Neutrophil (primary cell): ENCODE measurements around the gene TAS2R50.
"Not testable (repeated sequence)": the region's sequence is repeated elsewhere in the genome, so short reads cannot be mapped to it uniquely, and the experiment has no call there.

Experiments used
- H3K27ac ChIP-seq: fragments of 200-600 bp; sonication (generic); 2 replicates; pipeline ENCODE4 v1.5.1; 2016; ENCODE audit warnings: mild to moderate bottlenecking, moderate library complexity
- H3K27me3 ChIP-seq: fragments of 200-600 bp; sonication (generic); 2 replicates; pipeline ENCODE4 v1.6.0; 2016; ENCODE audit warnings: mild to moderate bottlenecking
- H3K36me3 ChIP-seq: fragments of 200-600 bp; sonication (generic); 2 replicates; pipeline ENCODE4 v1.5.1; 2017
- H3K4me1 ChIP-seq, 2 experiments: fragments of 200-600 bp in 1 of 2; sonication (generic) in 1 of 2; 1 replicate in 1 of 2; 2 replicates in 1 of 2; pipeline versions ENCODE4 v1.5.1 to v1.6.1; 2013 to 2016; ENCODE audit warnings: low read depth in 1 of 2, low read length in 1 of 2, mild to moderate bottlenecking in 1 of 2, moderate library complexity in 1 of 2; ENCODE audit not compliant: control insufficient read depth in 1 of 2, insufficient read depth in 1 of 2
- H3K4me3 ChIP-seq, 2 experiments: fragments of 200-600 bp in 1 of 2; sonication (generic) in 1 of 2; 1 replicate in 1 of 2; 2 replicates in 1 of 2; pipeline ENCODE4 v1.5.1; 2013 to 2016; ENCODE audit warnings: low read depth in 1 of 2, low read length in 1 of 2, mild to moderate bottlenecking in 1 of 2, moderate library complexity in 1 of 2
- H3K9me3 ChIP-seq: fragments of 200-600 bp; sonication (generic); 2 replicates; pipeline ENCODE4 v1.5.1; 2016
- TF ChIP-seq, protein P1 (sequence below): fragments of 200-600 bp; sonication (generic); IDR thresholded peaks from 2 replicates; pipeline ENCODE4 v1.5.1; 2016; ENCODE audit warnings: antibody characterized with exemption

TAS2R50 gene, protein sequence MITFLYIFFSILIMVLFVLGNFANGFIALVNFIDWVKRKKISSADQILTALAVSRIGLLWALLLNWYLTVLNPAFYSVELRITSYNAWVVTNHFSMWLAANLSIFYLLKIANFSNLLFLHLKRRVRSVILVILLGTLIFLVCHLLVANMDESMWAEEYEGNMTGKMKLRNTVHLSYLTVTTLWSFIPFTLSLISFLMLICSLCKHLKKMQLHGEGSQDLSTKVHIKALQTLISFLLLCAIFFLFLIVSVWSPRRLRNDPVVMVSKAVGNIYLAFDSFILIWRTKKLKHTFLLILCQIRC

DNA sequence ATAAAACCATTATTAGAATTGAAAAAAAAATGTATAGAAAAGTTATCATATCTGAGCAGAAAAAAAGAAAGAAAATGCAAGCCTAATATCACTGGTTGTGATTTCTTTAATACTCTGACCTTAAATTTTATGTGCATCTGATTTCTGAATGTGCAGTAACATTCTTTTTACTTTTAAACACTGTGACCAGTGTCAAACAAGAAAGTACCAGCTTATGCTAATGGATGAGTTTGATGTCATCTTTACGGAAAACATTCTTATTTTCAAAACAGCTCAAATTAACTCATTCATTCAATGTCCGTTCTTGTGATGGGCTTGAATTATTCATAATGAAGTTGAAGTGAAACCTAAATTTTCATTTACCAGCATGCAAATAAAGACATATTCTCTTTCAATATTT, at the start of gene TAS2R50:
TSS of gene TAS2R50 (minus strand) at position 101 of the 400 bp plus-strand sequence. CDS start at position 49, 52 bp downstream.
- no peak within 1 kb of the TSS for H3K27ac ChIP-seq
- H3K27me3 ChIP-seq, result no peaks in the 10 kb centered on the region
- no peaks in the 10 kb centered on the region for H3K36me3 ChIP-seq
- H3K4me3 ChIP-seq, result no peak within 1 kb of the TSS
- no peaks in the 10 kb centered on the region for H3K4me1 ChIP-seq
- TF ChIP-seq, protein P1, sequence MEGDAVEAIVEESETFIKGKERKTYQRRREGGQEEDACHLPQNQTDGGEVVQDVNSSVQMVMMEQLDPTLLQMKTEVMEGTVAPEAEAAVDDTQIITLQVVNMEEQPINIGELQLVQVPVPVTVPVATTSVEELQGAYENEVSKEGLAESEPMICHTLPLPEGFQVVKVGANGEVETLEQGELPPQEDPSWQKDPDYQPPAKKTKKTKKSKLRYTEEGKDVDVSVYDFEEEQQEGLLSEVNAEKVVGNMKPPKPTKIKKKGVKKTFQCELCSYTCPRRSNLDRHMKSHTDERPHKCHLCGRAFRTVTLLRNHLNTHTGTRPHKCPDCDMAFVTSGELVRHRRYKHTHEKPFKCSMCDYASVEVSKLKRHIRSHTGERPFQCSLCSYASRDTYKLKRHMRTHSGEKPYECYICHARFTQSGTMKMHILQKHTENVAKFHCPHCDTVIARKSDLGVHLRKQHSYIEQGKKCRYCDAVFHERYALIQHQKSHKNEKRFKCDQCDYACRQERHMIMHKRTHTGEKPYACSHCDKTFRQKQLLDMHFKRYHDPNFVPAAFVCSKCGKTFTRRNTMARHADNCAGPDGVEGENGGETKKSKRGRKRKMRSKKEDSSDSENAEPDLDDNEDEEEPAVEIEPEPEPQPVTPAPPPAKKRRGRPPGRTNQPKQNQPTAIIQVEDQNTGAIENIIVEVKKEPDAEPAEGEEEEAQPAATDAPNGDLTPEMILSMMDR, result no peak
- H3K9me3 ChIP-seq, result no peaks in the 10 kb centered on the region

DNA sequence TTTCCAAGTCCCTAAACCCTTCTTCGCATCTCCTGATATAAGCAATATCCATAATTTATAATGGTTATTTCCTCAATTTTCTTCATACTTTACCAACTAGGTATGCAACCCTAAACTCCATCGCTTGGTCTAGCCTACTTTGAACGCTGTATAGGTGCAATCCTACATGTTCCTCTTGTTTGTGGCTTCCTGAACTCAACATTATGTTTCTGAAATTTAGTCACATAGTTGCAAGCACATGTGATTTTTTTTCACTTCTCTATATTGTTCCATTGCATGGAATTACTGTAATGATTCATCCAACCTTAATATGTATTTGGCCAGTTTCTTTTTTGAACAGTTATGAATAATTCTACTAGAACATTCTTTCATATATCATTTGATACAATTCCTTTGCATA, 47.2 kb upstream of the TAS2R50 start:
- not testable (repeated sequence) for H3K27ac ChIP-seq, H3K27me3 ChIP-seq, H3K4me1 ChIP-seq, H3K36me3 ChIP-seq, H3K4me3 ChIP-seq, H3K9me3 ChIP-seq

DNA sequence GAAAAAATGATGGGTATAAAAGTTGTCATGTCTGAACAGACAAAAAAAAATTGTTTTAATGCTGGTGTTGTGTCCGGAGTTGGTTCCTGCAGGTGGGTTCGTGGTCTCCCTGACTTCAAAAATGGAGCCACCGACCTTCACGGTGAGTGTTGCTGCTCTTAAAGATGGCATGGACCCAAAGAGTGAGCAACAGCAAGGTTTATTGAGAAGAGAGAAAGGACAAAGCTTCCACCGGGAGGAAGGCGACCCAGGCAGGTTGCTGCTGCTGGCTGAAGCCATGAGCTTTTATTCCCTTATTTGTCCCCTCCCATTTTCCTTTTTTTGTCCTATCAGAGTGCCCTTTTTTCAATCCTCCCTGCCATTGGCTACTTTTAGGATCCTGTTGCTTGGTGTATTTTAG, 44.6 kb upstream of the TAS2R50 start, which contains the start of gene TAS2R31:
TSS of gene TAS2R31 (minus strand) at position 101 of the 400 bp plus-strand sequence. CDS start at position 29, 72 bp downstream.
- no peak within 1 kb of the TSS for H3K4me3 ChIP-seq
- no peak within 1 kb of the TSS for H3K27ac ChIP-seq
- H3K4me1 ChIP-seq, result no peaks in the 10 kb centered on the region
- TF ChIP-seq, protein P1, result no peak
- H3K27me3 ChIP-seq, result no peaks in the 10 kb centered on the region
- H3K36me3 ChIP-seq, result peaks cover 4% of the 10 kb centered on the region
- no peaks in the 10 kb centered on the region for H3K9me3 ChIP-seq

DNA sequence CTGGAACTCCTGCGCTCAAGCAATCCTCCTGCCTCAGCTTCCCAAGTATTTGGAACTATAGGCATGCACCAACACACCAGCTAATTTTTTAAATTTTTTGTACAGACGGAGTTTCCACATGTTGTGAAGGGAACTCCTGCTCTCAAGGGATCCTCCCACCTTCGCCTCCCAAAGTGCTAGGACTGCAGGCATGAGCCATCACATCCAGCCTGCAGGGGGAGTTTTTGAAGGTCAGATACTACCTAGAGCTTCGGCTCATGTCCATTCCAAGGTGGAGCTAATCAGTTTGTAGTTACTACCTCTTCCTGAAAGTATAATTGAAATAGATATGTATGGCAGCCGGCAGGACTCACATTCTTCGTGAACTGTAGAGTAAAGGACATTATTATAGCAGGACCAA, 39.4 kb upstream of the TAS2R50 start:
- H3K36me3 ChIP-seq, result peaks cover 4% of the 10 kb centered on the region
- no peak overlapping the region for H3K4me3 ChIP-seq
- no peaks in the 10 kb centered on the region for H3K9me3 ChIP-seq
- no peaks in the 10 kb centered on the region for H3K4me1 ChIP-seq
- no peak overlapping the region for H3K27ac ChIP-seq
- TF ChIP-seq, protein P1, result no peak
- no peaks in the 10 kb centered on the region for H3K27me3 ChIP-seq

DNA sequence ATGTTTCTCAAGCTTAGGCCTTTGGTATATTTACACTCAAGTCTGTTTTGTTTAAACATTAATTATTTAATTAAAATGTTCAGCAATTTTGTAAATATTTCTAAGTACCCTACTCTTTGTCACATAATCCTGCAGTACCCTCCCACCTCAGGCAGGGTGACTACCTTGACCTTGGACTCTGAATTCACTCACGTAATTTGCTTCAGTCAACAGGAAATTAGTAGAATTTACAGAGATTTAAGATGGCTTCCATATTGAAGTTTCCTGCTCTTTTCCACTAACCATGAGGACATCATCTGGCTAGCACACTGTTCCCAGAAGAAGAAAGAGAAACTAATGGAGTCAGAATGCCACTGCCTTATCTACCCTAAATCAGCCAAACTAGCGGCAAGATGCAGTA, 36.7 kb upstream of the TAS2R50 start:
- no peaks in the 10 kb centered on the region for H3K9me3 ChIP-seq
- no peak overlapping the region for H3K27ac ChIP-seq
- no peaks in the 10 kb centered on the region for H3K27me3 ChIP-seq
- H3K4me3 ChIP-seq, result no peak overlapping the region
- no peaks in the 10 kb centered on the region for H3K4me1 ChIP-seq
- peaks cover 4% of the 10 kb centered on the region for H3K36me3 ChIP-seq
- TF ChIP-seq, protein P1, result no peak

DNA sequence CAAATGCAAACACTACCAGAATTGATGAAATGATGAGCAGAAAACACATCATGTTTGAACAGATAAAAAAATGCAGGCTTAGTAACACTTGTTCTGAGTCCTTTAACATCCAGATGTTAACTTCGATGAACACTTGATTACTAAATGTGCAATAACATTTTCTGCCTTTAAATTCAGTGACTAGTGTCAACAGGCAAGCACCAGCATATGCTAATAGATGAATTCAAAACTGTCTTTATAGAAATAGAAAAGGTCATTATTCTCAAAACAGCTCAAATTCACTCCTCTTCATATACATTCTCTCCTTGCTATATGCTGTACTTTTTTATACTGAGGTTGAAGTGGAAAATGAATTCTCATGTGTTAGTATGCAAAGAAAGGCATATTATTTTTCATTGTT, 35.8 kb upstream of the TAS2R50 start, which contains the start of gene TAS2R19:
TSS of gene TAS2R19 (minus strand) at position 101 of the 400 bp plus-strand sequence. CDS start at position 52, 49 bp downstream.
- no peak within 1 kb of the TSS for H3K4me3 ChIP-seq
- H3K27ac ChIP-seq, result no peak within 1 kb of the TSS
- H3K4me1 ChIP-seq, result no peaks in the 10 kb centered on the region
- H3K36me3 ChIP-seq, result peaks cover 4% of the 10 kb centered on the region
- no peaks in the 10 kb centered on the region for H3K27me3 ChIP-seq
- TF ChIP-seq, protein P1, result no peak
- H3K9me3 ChIP-seq, result no peaks in the 10 kb centered on the region
